Esophagus muscularis mucosa (tissue), 4 donors: ENCODE measurements around the gene SYNJ1.

Experiments
- CTCF ChIP-seq, 3 experiments: fragments of 200-600 bp in 2 of 3; fragments of 450-650 bp in 1 of 3; sonication (generic) in 2 of 3; IDR thresholded peaks; one replicate each; pipeline ENCODE4 v1.5.1; 2017 to 2019; ENCODE audit warnings: antibody characterized with exemption in 3 of 3, mild to moderate bottlenecking in 2 of 3, moderate library complexity in 1 of 3
- EP300 ChIP-seq: sonication (generic); formaldehyde crosslinking; IDR thresholded peaks from one replicate; pipeline ENCODE4 v1.6.1; 2017; ENCODE audit warnings: antibody characterized with exemption
- POLR2A ChIP-seq: fragments of 450-650 bp; IDR thresholded peaks from one replicate; pipeline ENCODE4 v1.6.1; 2017; ENCODE audit warnings: antibody characterized with exemption, moderate library complexity, mild to moderate bottlenecking, low read depth
- POLR2AphosphoS5 ChIP-seq, 2 donors: sonication (generic); formaldehyde crosslinking; IDR thresholded peaks; one replicate each; pipeline ENCODE4 v1.6.1; 2017; ENCODE audit warnings: antibody characterized with exemption in 2 of 2

- no peak for TF ChIP-seq CTCF (IDR thresholded peaks at IDR 0.05)
- TF ChIP-seq EP300 = no peak
- TF ChIP-seq POLR2A = no peak
- no peak for TF ChIP-seq POLR2AphosphoS5 (IDR thresholded peaks at IDR 0.05)
These were observed 7.7 kb upstream of the SYNJ1 start for GRCh38 chr21:32735524-32735923.
